ENCODE results near the gene STARD5.

The STARD5 gene

DNA sequence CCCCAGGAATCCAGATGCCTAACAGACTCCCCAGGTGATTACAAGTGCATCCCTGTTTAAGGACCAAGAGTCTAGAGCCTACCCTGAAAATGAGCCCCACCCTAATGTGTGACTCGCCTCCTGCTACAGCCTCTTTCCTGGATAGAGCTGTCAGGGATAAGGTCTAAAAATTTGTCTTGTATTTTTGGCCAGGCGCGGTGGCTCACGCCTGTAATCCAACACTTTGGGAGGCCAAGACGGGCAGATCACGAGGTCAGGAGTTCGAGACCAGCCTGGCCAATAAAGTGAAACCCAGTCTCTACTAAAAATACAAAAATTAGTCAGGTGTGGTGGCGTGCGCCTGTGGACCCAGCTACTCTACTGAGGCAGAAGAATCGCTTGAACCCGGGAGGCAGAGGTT is 38.8 kb upstream of the STARD5 start:
- Mint-ChIP-seq H3K4me1 (no peaks in the 10 kb centered on the region), H3K36me3 (ENCODE audit: low read depth) (no peaks in the 10 kb centered on the region), H3K9me3 (no peaks in the 10 kb centered on the region), H3K4me3 (no peak overlapping the region), H3K27me3 (ENCODE audit: low read depth, poor library complexity) (peaks cover under 1% of the 10 kb centered on the region), H3K27ac (no peak overlapping the region)
- TF ChIP-seq, protein P1, sequence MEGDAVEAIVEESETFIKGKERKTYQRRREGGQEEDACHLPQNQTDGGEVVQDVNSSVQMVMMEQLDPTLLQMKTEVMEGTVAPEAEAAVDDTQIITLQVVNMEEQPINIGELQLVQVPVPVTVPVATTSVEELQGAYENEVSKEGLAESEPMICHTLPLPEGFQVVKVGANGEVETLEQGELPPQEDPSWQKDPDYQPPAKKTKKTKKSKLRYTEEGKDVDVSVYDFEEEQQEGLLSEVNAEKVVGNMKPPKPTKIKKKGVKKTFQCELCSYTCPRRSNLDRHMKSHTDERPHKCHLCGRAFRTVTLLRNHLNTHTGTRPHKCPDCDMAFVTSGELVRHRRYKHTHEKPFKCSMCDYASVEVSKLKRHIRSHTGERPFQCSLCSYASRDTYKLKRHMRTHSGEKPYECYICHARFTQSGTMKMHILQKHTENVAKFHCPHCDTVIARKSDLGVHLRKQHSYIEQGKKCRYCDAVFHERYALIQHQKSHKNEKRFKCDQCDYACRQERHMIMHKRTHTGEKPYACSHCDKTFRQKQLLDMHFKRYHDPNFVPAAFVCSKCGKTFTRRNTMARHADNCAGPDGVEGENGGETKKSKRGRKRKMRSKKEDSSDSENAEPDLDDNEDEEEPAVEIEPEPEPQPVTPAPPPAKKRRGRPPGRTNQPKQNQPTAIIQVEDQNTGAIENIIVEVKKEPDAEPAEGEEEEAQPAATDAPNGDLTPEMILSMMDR (IDR thresholded peaks at IDR 0.05), result no peak
- no peak for DNase-seq

DNA sequence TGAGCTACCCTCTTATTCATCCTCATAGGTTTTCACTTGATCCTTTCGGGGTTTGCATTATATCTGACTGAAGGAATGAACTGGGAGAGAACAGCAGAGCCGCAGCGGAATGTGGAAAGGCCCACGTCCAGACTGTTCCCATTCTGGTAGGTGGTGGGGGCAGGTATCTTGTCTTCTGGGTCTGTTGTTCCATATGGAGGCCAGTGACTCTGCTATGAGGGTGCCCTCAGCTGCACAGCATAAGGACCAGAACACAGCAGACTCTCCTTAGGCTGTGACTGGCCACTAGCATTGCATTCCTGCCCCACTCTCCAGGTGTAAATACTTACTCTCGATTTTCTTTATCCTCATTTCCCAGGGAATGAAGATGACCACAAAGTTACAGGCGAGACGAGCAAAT is 38.0 kb upstream of the STARD5 start:
- TF ChIP-seq, protein P1 (IDR thresholded peaks at IDR 0.05), result no peak
- peaks cover 3% of the 10 kb centered on the region for H3K4me1 Mint-ChIP-seq
- no peaks in the 10 kb centered on the region for H3K9me3 Mint-ChIP-seq
- DNase-seq, result no peak
- no peak overlapping the region for H3K27ac Mint-ChIP-seq
- no peak overlapping the region for H3K4me3 Mint-ChIP-seq
- peaks cover 5% of the 10 kb centered on the region for H3K27me3 Mint-ChIP-seq (ENCODE audit: low read depth, poor library complexity)
- no peaks in the 10 kb centered on the region for H3K36me3 Mint-ChIP-seq (ENCODE audit: low read depth)

DNA sequence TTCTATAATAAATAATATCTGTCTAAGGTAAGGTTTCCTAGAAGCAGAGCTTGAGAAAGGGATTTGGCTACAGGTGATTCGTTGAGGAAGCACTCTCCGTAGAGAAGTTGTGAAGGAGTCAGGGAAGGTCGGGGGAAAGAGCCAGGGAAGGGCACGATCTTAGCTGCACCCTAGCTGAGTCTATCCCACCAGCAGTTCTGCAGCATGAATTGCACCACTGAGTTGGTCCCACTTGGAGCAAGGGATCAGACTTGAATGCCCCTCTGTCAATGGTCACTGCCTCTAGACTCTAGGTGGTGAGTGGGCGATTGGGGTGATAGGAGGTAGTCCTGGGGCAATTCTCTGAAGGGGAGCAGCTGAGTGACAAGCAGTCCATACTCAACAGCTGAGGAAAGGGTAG is 36.5 kb upstream of the STARD5 start:
- TF ChIP-seq, protein P1 (IDR thresholded peaks at IDR 0.05), result no peak
- no peaks in the 10 kb centered on the region for H3K9me3 Mint-ChIP-seq
- H3K36me3 Mint-ChIP-seq (ENCODE audit: low read depth), result no peaks in the 10 kb centered on the region
- H3K27ac Mint-ChIP-seq, result no peak overlapping the region
- no peak for DNase-seq
- H3K4me1 Mint-ChIP-seq, result peaks cover 5% of the 10 kb centered on the region
- no peak overlapping the region for H3K4me3 Mint-ChIP-seq
- peaks cover 5% of the 10 kb centered on the region for H3K27me3 Mint-ChIP-seq (ENCODE audit: low read depth, poor library complexity)

DNA sequence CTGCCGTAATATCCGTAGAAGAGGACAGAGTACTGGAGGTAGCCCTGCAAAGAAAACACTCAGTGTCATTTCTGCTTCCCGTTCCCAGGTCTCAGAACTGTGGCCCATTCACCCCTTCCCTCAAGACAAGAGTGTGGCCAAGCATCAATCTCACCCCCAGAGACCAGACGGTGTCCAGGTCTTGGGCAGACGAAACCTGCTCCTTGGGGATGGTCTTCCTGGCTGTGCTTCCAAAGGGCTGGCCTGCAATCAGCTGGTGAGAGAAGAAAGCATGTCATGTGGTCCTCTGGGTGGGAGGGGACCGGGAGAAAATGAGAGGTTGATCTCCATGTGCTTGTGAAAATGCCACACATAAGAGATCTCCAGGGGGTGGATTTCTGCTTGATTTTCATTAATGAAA is 34.3 kb upstream of the STARD5 start:
- no peak for DNase-seq
- Mint-ChIP-seq H3K4me3 (no peak overlapping the region), H3K4me1 (peaks cover 5% of the 10 kb centered on the region), H3K36me3 (ENCODE audit: low read depth) (no peaks in the 10 kb centered on the region), H3K27me3 (ENCODE audit: low read depth, poor library complexity) (peaks cover 10% of the 10 kb centered on the region), H3K27ac (no peak overlapping the region), H3K9me3 (no peaks in the 10 kb centered on the region)
- TF ChIP-seq, protein P1 (IDR thresholded peaks at IDR 0.05), result no peak

DNA sequence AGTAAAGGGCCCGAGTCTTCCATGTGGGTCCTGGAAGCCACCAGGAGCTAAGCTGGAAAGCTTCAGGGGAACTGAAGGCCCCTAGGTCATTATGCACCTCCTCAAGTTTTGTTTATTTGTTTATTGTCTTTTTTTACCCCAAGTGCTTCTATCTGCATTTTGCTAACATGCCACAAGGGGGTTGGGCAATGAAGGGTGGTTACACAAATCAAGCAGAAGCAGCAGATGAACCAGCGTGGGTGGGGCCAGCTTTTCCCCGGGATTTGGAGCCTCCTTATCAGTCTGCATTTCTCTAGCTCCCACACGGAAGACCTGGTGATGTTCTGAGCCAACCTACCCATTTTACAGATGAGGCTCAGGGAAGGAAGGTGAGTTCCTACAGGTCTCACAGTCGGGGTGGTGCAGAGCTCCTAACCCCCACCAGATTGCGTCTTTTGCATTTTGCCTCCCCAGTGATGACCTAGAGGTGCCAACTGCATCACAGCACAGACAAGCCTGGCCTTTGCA is 33.3 kb upstream of the STARD5 start:
- no peak overlapping the region for H3K4me3 Mint-ChIP-seq
- H3K27me3 Mint-ChIP-seq (ENCODE audit: low read depth, poor library complexity), result peaks cover 10% of the 10 kb centered on the region
- no peak for DNase-seq
- no peaks in the 10 kb centered on the region for H3K9me3 Mint-ChIP-seq
- TF ChIP-seq, protein P1 (IDR thresholded peaks at IDR 0.05), result no peak
- no peak overlapping the region for H3K27ac Mint-ChIP-seq
- H3K4me1 Mint-ChIP-seq, result peaks cover 5% of the 10 kb centered on the region
- H3K36me3 Mint-ChIP-seq (ENCODE audit: low read depth), result no peaks in the 10 kb centered on the region

DNA sequence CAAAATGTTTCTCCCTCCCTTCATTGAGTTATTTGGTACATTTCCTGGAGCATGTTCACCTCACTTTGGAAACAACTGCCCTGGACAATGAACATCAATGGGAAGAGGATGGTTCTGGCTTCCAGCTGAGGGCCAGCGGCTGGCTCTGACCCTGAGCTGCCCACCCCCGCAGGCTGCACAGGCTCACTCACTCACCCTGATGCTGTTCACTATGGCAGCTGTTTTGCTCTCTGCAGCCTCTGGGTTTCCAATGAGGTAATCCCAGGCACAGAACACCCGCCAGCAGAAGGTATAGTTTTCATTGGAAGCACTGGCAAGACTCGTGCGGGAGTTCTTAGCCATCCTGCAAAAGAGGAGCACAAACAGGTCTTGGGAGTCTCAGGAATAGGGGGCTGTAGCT is 32.3 kb upstream of the STARD5 start:
- TF ChIP-seq, protein P1 (IDR thresholded peaks at IDR 0.05), result no peak

More for the DNA sequence above, 32.3 kb upstream of the STARD5 start:
- Mint-ChIP-seq H3K27me3 (ENCODE audit: low read depth, poor library complexity) (peaks cover 10% of the 10 kb centered on the region), H3K4me1 (peaks cover 5% of the 10 kb centered on the region), H3K4me3 (no peak overlapping the region), H3K36me3 (ENCODE audit: low read depth) (no peaks in the 10 kb centered on the region), H3K9me3 (no peaks in the 10 kb centered on the region), H3K27ac (no peak overlapping the region)
- no peak for DNase-seq

Measured in nephron progenitor cell (in vitro differentiated cells).